D721Med (cell line): ENCODE data around the gene ERGIC1.

Experiments used
- DNase-seq: peaks from one replicate; pipeline ENCODE4 v3.0.0; 2011; ENCODE audit warnings: low spot score; ENCODE audit not compliant: insufficient read length
- FAIRE-seq: peaks from 2 replicates; lab custom pipeline; 2011; peaks lifted over from hg19 to GRCh38; lab: Jason Lieb, UNC
- CTCF ChIP-seq: IDR thresholded peaks from 2 replicates; pipeline ENCODE4 v1.5.1; 2012; ENCODE audit warnings: mild to moderate bottlenecking, control low read depth; ENCODE audit not compliant: insufficient read depth; ENCODE audit errors: missing control alignments

The ERGIC1 gene

GRCh38 chr5:172925336-172925948 lies 91.4 kb downstream of the ERGIC1 start:
- no peak for FAIRE-seq
- TF ChIP-seq CTCF: no peak
- DNase-seq: no peak

- no peak for FAIRE-seq
- no peak for DNase-seq
- no peak for TF ChIP-seq CTCF
Measured at GRCh38 chr5:172926008-172926523, 92.0 kb downstream of the ERGIC1 start.

GRCh38 chr5:172926796-172927195 lies 92.7 kb downstream of the ERGIC1 start:
- DNase-seq: no peak
- FAIRE-seq: no peak

GRCh38 chr5:172929371-172929838 lies 95.4 kb downstream of the ERGIC1 start:
- FAIRE-seq (no peak), DNase-seq (no peak)
- TF ChIP-seq CTCF: no peak

More at GRCh38 chr5:172926796-172927195, 92.7 kb downstream of the ERGIC1 start:
- no peak for TF ChIP-seq CTCF

- FAIRE-seq: no peak
Measured at GRCh38 chr5:172931001-172931536, 97.0 kb downstream of the ERGIC1 start.

GRCh38 chr5:172932313-172933017 lies 98.4 kb downstream of the ERGIC1 start:
- no peak for FAIRE-seq
- TF ChIP-seq CTCF: peak; percentile 80
- peak; percentile 72 for DNase-seq

More at GRCh38 chr5:172931001-172931536, 97.0 kb downstream of the ERGIC1 start:
- DNase-seq: no peak
- no peak for TF ChIP-seq CTCF
